Gastroesophageal sphincter (tissue), 3 donors: Measurements from ENCODE around the gene TSPOAP1.

ENCODE experiments used
- EP300 ChIP-seq: sonication (generic); formaldehyde crosslinking; IDR thresholded peaks from one replicate; pipeline ENCODE4 v1.6.1; 2017; ENCODE audit warnings: antibody characterized with exemption, mild to moderate bottlenecking
- TF ChIP-seq, protein P1 (sequence below), 4 experiments: fragments of 200-600 bp in 2 of 4; fragments of 450-650 bp in 2 of 4; sonication (generic) in 1 of 4; IDR thresholded peaks; one replicate each; pipeline ENCODE4 v1.5.1; 2017 to 2019; ENCODE audit warnings: antibody characterized with exemption in 4 of 4, mild to moderate bottlenecking in 2 of 4, moderate library complexity in 2 of 4

DNA sequence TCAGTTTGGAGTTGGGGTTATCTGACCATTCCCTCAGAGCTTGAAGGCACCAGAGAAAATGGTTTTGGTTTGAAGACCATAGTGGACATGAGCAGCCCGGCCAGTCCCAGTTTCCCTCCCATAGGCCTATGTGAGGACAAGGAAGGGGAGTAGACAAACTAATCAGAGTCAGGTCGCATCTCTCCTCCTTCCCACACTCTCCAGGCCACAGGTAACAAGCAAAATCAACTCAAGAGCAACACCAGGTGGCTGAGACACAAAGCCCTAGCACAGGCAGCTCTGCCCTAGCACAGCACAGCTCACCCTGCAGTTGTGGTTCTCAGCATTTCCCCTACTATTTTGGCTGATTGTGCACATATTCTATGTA lies 16.2 kb upstream of the TSPOAP1 start:
- TF ChIP-seq, protein P1, sequence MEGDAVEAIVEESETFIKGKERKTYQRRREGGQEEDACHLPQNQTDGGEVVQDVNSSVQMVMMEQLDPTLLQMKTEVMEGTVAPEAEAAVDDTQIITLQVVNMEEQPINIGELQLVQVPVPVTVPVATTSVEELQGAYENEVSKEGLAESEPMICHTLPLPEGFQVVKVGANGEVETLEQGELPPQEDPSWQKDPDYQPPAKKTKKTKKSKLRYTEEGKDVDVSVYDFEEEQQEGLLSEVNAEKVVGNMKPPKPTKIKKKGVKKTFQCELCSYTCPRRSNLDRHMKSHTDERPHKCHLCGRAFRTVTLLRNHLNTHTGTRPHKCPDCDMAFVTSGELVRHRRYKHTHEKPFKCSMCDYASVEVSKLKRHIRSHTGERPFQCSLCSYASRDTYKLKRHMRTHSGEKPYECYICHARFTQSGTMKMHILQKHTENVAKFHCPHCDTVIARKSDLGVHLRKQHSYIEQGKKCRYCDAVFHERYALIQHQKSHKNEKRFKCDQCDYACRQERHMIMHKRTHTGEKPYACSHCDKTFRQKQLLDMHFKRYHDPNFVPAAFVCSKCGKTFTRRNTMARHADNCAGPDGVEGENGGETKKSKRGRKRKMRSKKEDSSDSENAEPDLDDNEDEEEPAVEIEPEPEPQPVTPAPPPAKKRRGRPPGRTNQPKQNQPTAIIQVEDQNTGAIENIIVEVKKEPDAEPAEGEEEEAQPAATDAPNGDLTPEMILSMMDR (IDR thresholded peaks at IDR 0.05): no peak
- TF ChIP-seq EP300: no peak
